ENCODE results near the gene SPAG16.

GRCh38 chr2:214019229-214019972, 735.1 kb downstream of the SPAG16 start:
- TF ChIP-seq CTCF (IDR thresholded peaks at IDR 0.05), result no peak
- TF ChIP-seq POLR2A (IDR thresholded peaks at IDR 0.05; ENCODE audit: low read length), result no peak
- no peak for TF ChIP-seq REST (IDR thresholded peaks at IDR 0.05)

All from A549 (cell line).